Astrocyte of the spinal cord (primary cell): ENCODE results near the gene NDRG3.

Source experiments
- DNase-seq: peaks from one replicate; pipeline ENCODE4 v3.0.0; 2011; ENCODE audit warnings: low read depth, low spot score
- H3K4me3 ChIP-seq: 2 replicates; pipeline ENCODE4 v1.5.1; 2011; ENCODE audit warnings: low read depth, mild to moderate bottlenecking, low read length, moderate library complexity
- CTCF ChIP-seq: IDR thresholded peaks from 2 replicates; pipeline ENCODE4 v1.5.1; 2012; ENCODE audit warnings: low read depth, mild to moderate bottlenecking, low read length, inconsistent platforms
- in situ Hi-C: cut with HindIII; loops from 2 replicates; pipeline ENCODE4 v1.10.0; 2017; ENCODE audit warnings: low sequenced_read_pairs

Gene NDRG3

GRCh38 chr20:36628076-36628475 lies 117.8 kb downstream of the NDRG3 start:
- in situ Hi-C loops: no loop called here
- TF ChIP-seq CTCF: no peak
- no peak overlapping the region for H3K4me3 ChIP-seq
- DNase-seq: no peak

- in situ Hi-C loops: no loop called here
- no peak overlapping the region for H3K4me3 ChIP-seq
- TF ChIP-seq CTCF: no peak
- DNase-seq: no peak
Observed at GRCh38 chr20:36624944-36625324, 121.0 kb downstream of the NDRG3 start.

- H3K4me3 ChIP-seq: no peak overlapping the region
- TF ChIP-seq CTCF: no peak
- in situ Hi-C loops: no loop called here
- DNase-seq: no peak
Observed at GRCh38 chr20:36624068-36624943, 121.6 kb downstream of the NDRG3 start.

GRCh38 chr20:36623444-36623843 lies 122.4 kb downstream of the NDRG3 start:
- in situ Hi-C loops: no loop called here
- no peak overlapping the region for H3K4me3 ChIP-seq

GRCh38 chr20:36620917-36621316 lies 125.0 kb downstream of the NDRG3 start:
- in situ Hi-C loops: no loop called here
- H3K4me3 ChIP-seq: no peak overlapping the region
- TF ChIP-seq CTCF: no peak
- DNase-seq: no peak

More at GRCh38 chr20:36623444-36623843, 122.4 kb downstream of the NDRG3 start:
- no peak for TF ChIP-seq CTCF
- DNase-seq: no peak

GRCh38 chr20:36614781-36615557 lies 130.9 kb downstream of the NDRG3 start:
- no peak overlapping the region for H3K4me3 ChIP-seq
- TF ChIP-seq CTCF: no peak
- DNase-seq: peak; percentile 10
- in situ Hi-C loops: no loop called here
